Retina (tissue), 1 donor: Measurements from ENCODE around the gene TM9SF4.
"Not testable (repeated sequence)": the region's sequence is repeated elsewhere in the genome, so short reads cannot be mapped to it uniquely, and the experiment has no call there.

Experiments used
- DNase-seq: peaks from one replicate; pipeline ENCODE4 v3.0.0-alpha.2; 2016

TM9SF4 gene

DNA sequence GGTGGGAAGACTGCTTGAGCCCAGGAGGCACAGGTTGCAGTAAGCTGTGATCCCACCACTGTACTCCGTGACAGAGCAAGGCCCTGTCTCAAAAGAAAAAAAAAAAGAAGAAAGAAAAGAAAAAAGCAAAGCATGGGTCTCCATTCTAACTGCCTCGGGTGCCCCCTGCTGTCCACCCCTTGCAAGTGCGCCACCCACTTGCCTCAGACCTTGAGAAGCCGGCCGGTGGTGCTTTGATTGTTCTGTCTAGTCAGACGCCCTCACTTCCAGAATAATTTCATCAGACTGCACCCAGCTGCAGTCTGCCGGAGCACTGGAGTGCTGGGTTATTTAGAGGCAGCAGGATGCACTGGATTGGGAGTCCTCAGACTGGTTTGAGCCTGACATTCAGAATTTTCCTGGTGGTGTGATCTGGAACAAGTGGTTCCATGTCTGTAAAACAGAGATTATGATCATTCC is 17.6 kb upstream of the TM9SF4 start:
- peak; percentile 88 for DNase-seq

DNA sequence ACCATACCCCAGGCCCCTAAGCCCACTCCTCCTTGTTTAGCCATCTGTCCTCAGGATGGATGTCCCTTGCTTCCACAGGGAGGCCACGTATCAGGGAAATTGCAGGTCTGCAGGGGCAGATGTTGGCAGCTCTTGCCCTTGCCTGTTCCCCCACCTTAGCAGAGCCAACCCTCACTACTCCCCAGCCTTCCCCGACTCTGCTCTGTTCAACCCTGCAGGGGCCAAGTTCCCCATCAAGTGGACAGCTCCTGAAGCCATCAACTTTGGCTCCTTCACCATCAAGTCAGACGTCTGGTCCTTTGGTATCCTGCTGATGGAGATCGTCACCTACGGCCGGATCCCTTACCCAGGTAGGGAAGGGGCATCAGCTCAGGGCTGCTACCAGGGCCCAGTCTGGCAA is 10.7 kb upstream of the TM9SF4 start:
- DNase-seq = no peak

- DNase-seq = no peak
Observed at GRCh38 chr20:32108814-32109391, 611 bp upstream of the TM9SF4 start.

DNA sequence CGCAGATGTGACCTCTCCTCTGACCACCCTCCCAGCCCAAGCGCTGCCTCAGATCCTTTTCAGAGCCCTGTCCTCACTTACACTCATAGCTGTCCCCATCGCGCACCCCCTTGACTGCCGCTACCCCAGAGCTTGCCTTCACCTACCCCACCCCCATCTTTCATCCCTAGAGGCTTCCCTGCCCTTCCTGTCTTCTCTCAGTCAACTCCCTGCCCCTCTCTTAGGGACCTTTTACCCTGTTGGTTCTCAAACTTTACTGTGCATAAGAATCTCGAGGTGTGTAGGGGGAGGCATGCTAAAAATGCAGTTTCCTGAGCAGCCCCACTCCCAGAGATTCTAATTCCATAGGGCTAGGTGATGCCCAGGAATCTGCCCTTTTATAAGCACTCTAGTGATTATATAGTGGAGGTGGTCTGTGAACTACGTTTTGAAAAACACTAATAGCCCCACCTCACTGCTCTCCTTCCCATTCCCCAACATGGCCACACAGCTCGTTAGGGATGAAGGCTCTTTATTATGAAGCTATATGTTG is 725 bp downstream of the TM9SF4 start:
- DNase-seq = no peak

DNA sequence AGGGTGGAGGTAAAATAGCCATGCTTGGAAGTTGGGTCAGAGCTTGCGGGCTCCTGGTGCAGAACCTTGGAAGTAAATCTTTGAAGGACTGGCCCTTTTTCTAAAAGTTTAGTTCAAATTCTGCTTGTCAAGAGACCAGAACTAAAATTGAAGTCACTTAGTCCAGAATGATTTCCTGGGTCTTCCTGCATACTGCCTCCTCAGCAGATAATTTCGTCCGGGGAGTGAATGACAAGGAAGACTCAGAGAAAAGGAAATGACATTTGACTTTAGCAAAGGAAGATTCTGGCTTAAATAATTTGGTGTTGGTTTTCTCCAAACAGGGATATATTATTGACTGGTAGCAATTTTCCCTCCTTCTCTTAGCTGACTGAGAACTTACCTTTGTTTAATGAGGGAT is 1.2 kb downstream of the TM9SF4 start:
- DNase-seq = no peak

- DNase-seq = no peak
Observed at GRCh38 chr20:32111156-32111686, 1.7 kb downstream of the TM9SF4 start.

GRCh38 chr20:32111753-32112152 is 2.2 kb downstream of the TM9SF4 start:
- no peak for DNase-seq

DNA sequence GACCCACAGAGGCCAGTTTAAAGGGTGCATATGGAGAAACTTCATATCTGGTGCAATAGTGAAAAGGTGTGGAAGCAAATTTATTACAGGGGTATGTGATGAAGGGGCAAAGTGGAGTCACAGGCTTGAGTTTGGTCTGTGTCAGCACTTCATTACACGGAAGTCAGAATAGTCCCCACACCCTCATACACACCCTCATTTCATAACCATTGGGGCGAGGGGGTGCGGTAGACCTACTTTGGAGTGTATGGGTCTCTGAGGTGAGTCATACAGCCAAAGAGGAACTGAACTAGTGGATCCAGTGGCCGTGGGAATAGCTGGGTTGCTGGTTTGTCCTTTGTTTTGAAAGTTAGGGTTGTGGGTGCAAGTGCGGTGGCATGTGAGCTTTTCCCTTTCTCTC is 3.3 kb downstream of the TM9SF4 start:
- no peak for DNase-seq

DNA sequence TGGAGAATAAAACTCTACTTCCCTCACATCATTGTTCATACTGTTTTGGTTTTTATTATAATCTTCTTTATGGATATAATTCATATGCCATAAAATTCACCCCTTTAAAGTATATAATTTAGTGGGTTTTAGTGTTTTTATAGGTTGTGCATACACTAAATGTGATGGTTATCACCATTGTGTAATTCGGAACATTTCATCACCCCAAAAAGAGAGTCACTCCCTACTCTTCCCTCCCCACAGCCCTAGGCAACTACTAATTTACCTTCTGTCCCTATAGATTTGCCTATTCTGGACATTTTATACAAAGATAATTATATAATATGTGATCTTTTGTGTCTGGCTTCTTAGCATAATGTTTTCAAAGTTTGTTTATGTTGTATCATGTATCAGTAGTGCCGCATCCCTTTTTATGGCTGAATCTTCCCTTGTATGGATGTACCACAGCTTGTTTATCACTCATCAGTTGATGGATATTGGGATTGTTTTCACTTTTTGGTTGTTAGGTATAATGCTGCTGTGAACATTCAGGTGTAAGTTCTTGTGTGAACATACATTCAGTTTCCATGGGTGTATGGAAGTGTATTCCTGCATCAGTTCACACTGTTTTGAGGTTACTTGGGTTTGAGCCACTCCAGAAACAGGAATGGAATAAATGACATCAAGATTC is 4.2 kb downstream of the TM9SF4 start:
- DNase-seq = no peak

DNA sequence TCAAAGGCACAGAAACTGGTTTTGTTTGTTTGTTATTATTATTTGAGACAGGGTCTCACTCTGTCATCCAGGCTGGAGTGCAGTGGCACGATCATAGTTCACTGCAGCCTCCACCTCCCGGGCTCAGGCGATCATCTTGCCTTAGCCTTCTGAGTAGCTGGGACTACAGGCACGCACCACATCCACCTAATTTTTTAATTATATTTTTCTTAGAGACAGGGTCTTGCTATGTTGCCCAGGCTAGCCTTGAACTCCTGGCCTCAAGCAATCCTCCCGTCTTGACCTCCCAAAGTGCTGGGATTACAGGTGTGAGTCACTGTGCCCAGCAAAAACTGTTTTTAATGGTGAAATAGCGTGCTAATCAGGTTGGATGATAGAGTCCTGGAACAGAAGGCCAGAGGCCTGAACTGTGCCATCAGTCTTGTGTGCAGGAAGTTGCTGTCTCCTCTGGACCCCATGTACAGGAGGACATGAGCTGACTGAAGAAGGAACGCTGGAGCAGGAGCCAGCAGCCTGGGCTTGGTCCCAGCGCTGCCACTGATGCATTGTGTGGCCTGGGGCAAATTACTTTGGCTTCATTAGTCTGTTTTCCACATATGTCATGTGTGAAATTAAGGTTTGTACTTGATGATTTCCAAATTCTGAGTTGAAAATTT is 4.9 kb downstream of the TM9SF4 start:
- DNase-seq = no peak

GRCh38 chr20:32115211-32115767 is 5.8 kb downstream of the TM9SF4 start:
- DNase-seq = no peak

DNA sequence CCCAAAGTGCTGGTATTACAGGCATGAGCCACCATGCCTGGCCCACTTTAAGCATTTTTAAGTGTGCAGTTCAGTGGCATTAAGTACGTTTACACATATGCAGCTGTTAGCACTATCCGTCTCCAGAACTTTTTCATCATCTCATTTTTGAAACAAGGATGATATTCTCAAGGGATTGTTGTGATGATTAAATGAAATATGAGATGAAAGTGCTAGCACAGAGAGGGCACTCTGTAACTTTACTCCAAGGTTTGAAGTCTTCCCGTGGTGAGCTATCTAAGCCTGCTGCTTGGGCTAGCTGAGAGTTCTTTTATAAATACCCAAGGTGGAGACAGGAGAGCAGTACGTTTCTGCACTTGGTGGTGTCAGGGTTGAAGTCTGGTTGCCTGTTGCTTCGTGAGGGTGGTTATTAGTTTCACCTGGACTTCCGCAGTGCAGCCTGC is 6.6 kb downstream of the TM9SF4 start:
- DNase-seq = no peak

- DNase-seq = not testable (repeated sequence)
Observed at GRCh38 chr20:32116796-32117195, 7.3 kb downstream of the TM9SF4 start.

DNA sequence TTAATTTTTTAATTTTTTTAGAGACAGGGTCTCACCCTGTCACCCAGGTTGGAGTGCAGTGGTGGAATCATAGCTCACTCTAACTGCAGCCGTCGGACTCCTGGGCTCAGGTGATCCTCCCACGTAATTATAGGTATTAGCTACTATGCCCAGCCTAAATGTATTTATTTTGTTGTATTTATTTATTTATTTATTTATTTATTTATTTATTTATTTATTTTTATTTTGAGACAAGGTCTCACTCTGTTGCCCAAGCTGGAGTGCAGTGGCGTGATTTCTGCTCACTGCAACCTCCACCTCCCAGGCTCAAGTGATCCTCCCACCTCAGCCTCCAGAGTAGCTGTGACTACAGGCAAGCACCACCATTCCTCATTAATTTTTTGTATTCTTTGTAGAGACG is 8.9 kb downstream of the TM9SF4 start:
- not testable (repeated sequence) for DNase-seq

- DNase-seq = no peak
Observed at GRCh38 chr20:32119734-32120133, 10.2 kb downstream of the TM9SF4 start.

DNA sequence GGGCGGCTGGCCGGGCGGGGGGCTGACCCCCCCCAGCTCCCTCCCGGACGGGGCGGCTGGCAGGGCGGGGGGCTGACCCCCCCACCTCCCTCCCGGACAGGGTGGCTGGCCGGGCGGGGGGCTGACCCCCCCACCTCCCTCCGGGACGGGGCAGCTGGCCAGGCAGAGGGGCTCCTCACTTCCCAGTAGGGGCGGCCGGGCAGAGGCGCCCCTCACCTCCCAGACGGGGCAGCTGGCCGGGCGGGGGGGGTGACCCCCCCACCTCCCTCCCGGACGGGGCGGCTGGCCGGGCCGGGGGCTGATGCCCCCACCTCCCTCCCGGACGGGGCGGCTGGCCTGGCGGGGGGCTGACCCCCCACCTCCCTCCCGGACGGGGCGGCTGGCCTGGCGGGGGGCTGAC is 12.4 kb downstream of the TM9SF4 start:
- DNase-seq = not testable (repeated sequence)

DNA sequence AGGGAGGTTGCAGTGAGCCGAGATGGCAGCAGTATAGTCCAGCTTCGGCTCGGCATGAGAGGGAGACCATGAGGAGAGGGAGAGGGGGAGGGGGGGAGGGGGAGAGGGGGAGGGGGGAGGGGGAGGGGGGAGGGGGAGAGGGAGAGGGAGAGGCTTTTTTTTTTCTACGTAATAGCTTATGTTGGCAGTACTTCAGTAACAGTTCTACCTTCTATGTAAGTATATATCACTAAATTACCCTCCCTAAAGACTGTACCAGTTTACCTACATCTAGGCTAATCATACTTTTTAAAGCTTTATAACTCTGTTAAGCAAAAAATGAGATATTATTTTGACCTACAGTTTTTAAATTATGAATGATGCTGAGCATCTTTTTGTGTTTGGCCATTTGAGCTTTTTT is 13.6 kb downstream of the TM9SF4 start:
- no peak for DNase-seq

DNA sequence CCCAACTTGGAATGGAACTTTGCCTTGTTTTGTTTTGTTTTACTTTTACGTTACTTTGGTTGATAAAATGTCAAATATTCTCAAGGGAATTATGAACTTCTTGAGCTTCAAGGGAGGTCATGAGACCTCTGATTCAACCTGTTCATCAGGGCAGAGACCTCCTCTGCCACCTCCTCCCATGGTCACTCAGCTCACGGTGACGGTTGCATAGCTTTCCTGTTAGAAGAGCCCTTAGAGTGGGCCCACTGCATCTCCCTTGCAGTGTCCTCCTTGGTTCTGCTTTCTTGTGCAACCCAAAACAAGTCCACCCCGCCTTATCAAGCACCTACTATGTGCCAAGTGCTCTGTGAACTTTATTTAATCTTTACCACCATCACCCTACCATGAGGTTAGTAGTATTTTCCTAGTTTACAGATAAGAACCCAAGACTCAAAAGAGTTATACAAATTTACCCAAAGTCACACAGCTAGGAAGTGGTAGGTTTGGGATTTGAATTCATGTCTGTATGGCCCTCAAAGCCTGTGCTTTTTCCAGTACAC is 15.5 kb downstream of the TM9SF4 start:
- no peak for DNase-seq

DNA sequence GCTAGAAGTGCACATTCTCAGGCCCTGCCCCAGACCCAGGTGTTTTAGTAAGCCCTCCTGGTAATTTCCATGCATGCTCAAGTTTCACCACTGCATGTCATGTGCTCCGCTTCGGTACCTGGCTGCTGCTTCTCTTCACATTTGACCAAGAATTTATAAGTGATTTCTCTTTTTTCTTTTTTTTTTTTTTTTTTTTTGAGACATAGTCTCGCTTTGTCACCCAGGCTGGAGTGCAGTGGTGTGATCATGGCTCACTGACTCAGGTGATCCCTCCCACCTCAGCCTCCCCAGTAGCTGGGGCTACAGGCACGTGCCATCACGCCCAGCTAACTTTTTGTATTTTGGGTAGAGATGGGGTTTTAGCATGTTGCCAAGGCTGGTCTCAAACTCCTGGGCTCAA is 16.0 kb downstream of the TM9SF4 start:
- no peak for DNase-seq

- no peak for DNase-seq
Observed at GRCh38 chr20:32126919-32127318, 17.4 kb downstream of the TM9SF4 start.

DNA sequence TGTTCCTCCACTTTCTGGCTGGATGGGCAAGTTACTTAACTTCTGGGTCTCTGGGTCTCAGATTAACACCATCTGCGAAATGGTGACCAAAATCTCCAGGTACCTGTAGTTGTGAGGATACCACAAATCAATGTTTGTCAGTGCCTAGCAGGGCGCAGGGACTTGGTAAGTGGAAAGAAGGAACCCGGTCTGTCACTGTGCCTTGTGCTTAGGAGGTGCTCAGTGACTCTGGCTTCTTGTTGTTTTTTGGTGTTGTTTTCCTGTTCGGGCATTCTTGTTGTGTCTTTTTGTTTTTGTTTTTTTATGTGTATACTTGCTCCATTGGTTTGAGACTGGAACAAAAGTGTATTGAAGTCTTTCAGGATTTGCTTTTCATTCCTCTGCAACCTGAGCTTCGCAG is 17.8 kb downstream of the TM9SF4 start:
- DNase-seq = no peak

- no peak for DNase-seq
Observed at GRCh38 chr20:32128167-32128566, 18.7 kb downstream of the TM9SF4 start.

DNA sequence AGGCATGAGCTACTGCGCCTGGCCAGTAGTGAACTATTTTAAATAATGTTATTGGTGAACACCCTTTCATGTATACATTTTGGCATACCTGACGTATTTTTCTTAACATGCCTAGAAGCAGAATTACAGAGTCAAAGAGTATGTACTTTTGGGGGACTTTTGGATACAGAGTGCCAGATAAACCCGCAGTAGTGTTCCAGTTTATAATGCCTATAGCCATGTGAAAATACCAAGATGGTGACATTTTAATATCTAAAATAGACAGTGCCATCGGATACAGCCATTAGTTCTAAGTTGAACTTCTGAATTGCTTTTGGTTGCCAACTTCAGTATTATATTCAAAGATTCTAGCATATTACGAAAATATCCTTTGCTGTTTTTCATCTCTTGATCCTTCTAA is 20.3 kb downstream of the TM9SF4 start:
- DNase-seq = no peak
